HS-5 (cell line): ENCODE results near the gene SELENOW.
"Not testable (repeated sequence)": the region's sequence is repeated elsewhere in the genome, so short reads cannot be mapped to it uniquely, and the experiment has no call there.

Experiments used
- DNase-seq: peaks from one replicate; pipeline ENCODE4 v3.0.0-alpha.2; 2012; ENCODE audit warnings: low read depth

The SELENOW gene

GRCh38 chr19:47756953-47757608, 21.4 kb upstream of the SELENOW start:
- no peak for DNase-seq

- DNase-seq = no peak
Observed at GRCh38 chr19:47757617-47758442, 20.7 kb upstream of the SELENOW start.

GRCh38 chr19:47758443-47758804, 20.1 kb upstream of the SELENOW start:
- DNase-seq = no peak

- no peak for DNase-seq
Observed at GRCh38 chr19:47760632-47760999, 17.9 kb upstream of the SELENOW start.

- no peak for DNase-seq
Observed at GRCh38 chr19:47761566-47761965, 16.9 kb upstream of the SELENOW start.

GRCh38 chr19:47762151-47762550, 16.4 kb upstream of the SELENOW start:
- DNase-seq = no peak

GRCh38 chr19:47762615-47763308, 15.7 kb upstream of the SELENOW start:
- no peak for DNase-seq

GRCh38 chr19:47764705-47765104, 13.8 kb upstream of the SELENOW start:
- DNase-seq = not testable (repeated sequence)

- DNase-seq = no peak
Observed at GRCh38 chr19:47765523-47766358, 12.8 kb upstream of the SELENOW start.

GRCh38 chr19:47766359-47766620, 12.2 kb upstream of the SELENOW start:
- no peak for DNase-seq

GRCh38 chr19:47766670-47767069, 11.8 kb upstream of the SELENOW start:
- no peak for DNase-seq

GRCh38 chr19:47767349-47767748, 11.2 kb upstream of the SELENOW start:
- DNase-seq = no peak

GRCh38 chr19:47768604-47769003, 9.9 kb upstream of the SELENOW start:
- DNase-seq = no peak

- no peak for DNase-seq
Observed at GRCh38 chr19:47769534-47769933, 9.0 kb upstream of the SELENOW start.

- DNase-seq = not testable (repeated sequence)
Observed at GRCh38 chr19:47771291-47771690, 7.2 kb upstream of the SELENOW start.

- no peak for DNase-seq
Observed at GRCh38 chr19:47776568-47776967, 1.9 kb upstream of the SELENOW start.

GRCh38 chr19:47777245-47778048, 1.1 kb upstream of the SELENOW start:
- DNase-seq = not testable (repeated sequence)

- DNase-seq = no peak
Observed at GRCh38 chr19:47778954-47779351, 450 bp downstream of the SELENOW start.

- no peak for DNase-seq
Observed at GRCh38 chr19:47779524-47780214, 1.2 kb downstream of the SELENOW start.

- DNase-seq = no peak
Observed at GRCh38 chr19:47780215-47780551, 1.7 kb downstream of the SELENOW start.
